HG03045 (cell line): Measurements from ENCODE around the gene OR2T27.
"Not testable (repeated sequence)": the region's sequence is repeated elsewhere in the genome, so short reads cannot be mapped to it uniquely, and the experiment has no call there.

Source experiments
- ATAC-seq: cut with Tn5 transposase; IDR thresholded peaks from one replicate; pipeline ENCODE4 v1.9.1; 2021; ENCODE audit warnings: mild to moderate bottlenecking, moderate library complexity; ENCODE audit not compliant: unreplicated experiment

Gene OR2T27

GRCh38 chr1:248641583-248641982 lies 13.7 kb downstream of the OR2T27 start:
- not testable (repeated sequence) for ATAC-seq

- ATAC-seq, result not testable (repeated sequence)
Observed at GRCh38 chr1:248640906-248641305, 14.4 kb downstream of the OR2T27 start.

GRCh38 chr1:248639652-248640051 lies 15.7 kb downstream of the OR2T27 start:
- peak; percentile 42 for ATAC-seq

GRCh38 chr1:248636612-248637011 lies 18.7 kb downstream of the OR2T27 start:
- ATAC-seq, result not testable (repeated sequence)

GRCh38 chr1:248634991-248635390 lies 20.3 kb downstream of the OR2T27 start, which contains the start of gene OR2T11:
OR2T11 (minus strand) TSS chr1:248635091; CDS start chr1:248627128, 7,963 bp downstream.
- not testable (repeated sequence) for ATAC-seq

GRCh38 chr1:248631354-248632008 lies 23.8 kb downstream of the OR2T27 start:
- no peak for ATAC-seq

- no peak for ATAC-seq
Observed at GRCh38 chr1:248630551-248630950, 24.8 kb downstream of the OR2T27 start.

GRCh38 chr1:248627971-248628844 lies 27.1 kb downstream of the OR2T27 start:
- peak; percentile 91 for ATAC-seq

GRCh38 chr1:248625971-248626370 lies 29.4 kb downstream of the OR2T27 start:
- ATAC-seq, result no peak

GRCh38 chr1:248625166-248625565 lies 30.2 kb downstream of the OR2T27 start:
- ATAC-seq, result no peak

GRCh38 chr1:248622570-248623001 lies 32.7 kb downstream of the OR2T27 start:
- peak; percentile 92 for ATAC-seq

GRCh38 chr1:248621770-248622169 lies 33.6 kb downstream of the OR2T27 start:
- ATAC-seq, result no peak

- no peak for ATAC-seq
Observed at GRCh38 chr1:248618878-248619277, 36.5 kb downstream of the OR2T27 start.

- no peak for ATAC-seq
Observed at GRCh38 chr1:248618119-248618518, 37.2 kb downstream of the OR2T27 start.

- peak; percentile 49 for ATAC-seq
Observed at GRCh38 chr1:248613742-248614141, 41.6 kb downstream of the OR2T27 start.

GRCh38 chr1:248611883-248612414 lies 43.4 kb downstream of the OR2T27 start:
- ATAC-seq, result no peak

- no peak for ATAC-seq
Observed at GRCh38 chr1:248610301-248610700, 45.0 kb downstream of the OR2T27 start.
